HepG2 (cell line): ENCODE results near the gene WNT6.

Source experiments
- ELF3 ChIP-seq: IDR thresholded peaks from 2 replicates; pipeline ENCODE4 v1.6.1; 2016; ENCODE audit warnings: missing genetic modification reagents, missing compliant biosample characterization
- ETV5 ChIP-seq: IDR thresholded peaks from 2 replicates; pipeline ENCODE4 v1.6.1; 2018; ENCODE audit warnings: missing biosample characterization, missing genetic modification reagents, inconsistent platforms, borderline replicate concordance
- MTA1 ChIP-seq: sonication (generic); formaldehyde crosslinking; IDR thresholded peaks from 2 replicates; pipeline ENCODE4 v1.4.0; 2020; ENCODE audit warnings: missing genetic modification reagents, mild to moderate bottlenecking, borderline replicate concordance
- NR2F2 ChIP-seq: IDR thresholded peaks from 2 replicates; pipeline ENCODE4 v1.6.1; 2012; ENCODE audit warnings: low read depth, inconsistent platforms, borderline replicate concordance
- POLR2AphosphoS5 ChIP-seq: IDR thresholded peaks from 2 replicates; pipeline ENCODE4 v1.6.1; 2012; ENCODE audit warnings: low read depth, low read length
- SP2 ChIP-seq: sonication (generic); formaldehyde crosslinking; IDR thresholded peaks from 2 replicates; pipeline ENCODE4 v1.5.1; 2020; ENCODE audit warnings: mild to moderate bottlenecking, missing genetic modification reagents
- ZKSCAN1 ChIP-seq: fragments of 150-350 bp; IDR thresholded peaks from 2 replicates; pipeline ENCODE4 v1.6.1; 2014; ENCODE audit warnings: low read length
- ZNF335 ChIP-seq: sonication (generic); formaldehyde crosslinking; IDR thresholded peaks from 2 replicates; pipeline ENCODE4 v1.4.0; 2020; ENCODE audit warnings: missing genetic modification reagents
- ZNF383 ChIP-seq: sonication (generic); formaldehyde crosslinking; IDR thresholded peaks from 2 replicates; pipeline ENCODE4 v1.4.0; 2020; ENCODE audit warnings: missing genetic modification reagents, mild to moderate bottlenecking, borderline replicate concordance
- ZNF609 ChIP-seq: sonication (generic); formaldehyde crosslinking; IDR thresholded peaks from 2 replicates; pipeline ENCODE4 v1.4.0; 2020; ENCODE audit warnings: mild to moderate bottlenecking, missing genetic modification reagents, borderline replicate concordance
- TF ChIP-seq, protein P1 (sequence below): sonication (generic); formaldehyde crosslinking; IDR thresholded peaks from 2 replicates; pipeline ENCODE4 v1.5.0; 2020; ENCODE audit warnings: mild to moderate bottlenecking, missing genetic modification reagents, moderate library complexity
- TF ChIP-seq, protein P2 (sequence below): sonication (generic); formaldehyde crosslinking; IDR thresholded peaks from 2 replicates; pipeline ENCODE4 v1.9.0; 2021; ENCODE audit warnings: missing genetic modification reagents, mild to moderate bottlenecking, borderline replicate concordance

DNA sequence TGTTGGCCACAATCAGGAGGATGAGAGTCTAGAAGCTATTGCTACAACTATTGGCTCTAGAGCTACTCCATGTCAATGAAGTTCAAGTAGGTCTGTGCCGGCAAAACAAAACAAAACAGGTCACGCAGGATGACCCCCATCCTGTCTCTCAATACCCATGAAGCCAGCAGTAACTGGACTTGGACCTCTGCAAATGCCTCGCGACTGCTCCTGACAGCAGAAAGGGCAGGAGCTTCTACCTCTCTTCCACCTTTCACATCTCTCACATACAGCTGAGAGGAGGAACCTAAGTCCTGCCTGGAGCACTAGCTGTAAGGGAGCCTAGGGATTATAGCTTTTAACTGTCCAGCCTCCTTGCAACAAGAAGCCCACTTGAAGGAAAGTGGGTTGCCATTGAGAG lies 44.0 kb upstream of the WNT6 start:
- TF ChIP-seq NR2F2 (no peak), ZNF383 (CRISPR knock-in tag) (no peak), ELF3 (CRISPR knock-in tag) (no peak), ZNF609 (CRISPR knock-in tag) (no peak), SP2 (CRISPR knock-in tag) (no peak), MTA1 (CRISPR knock-in tag) (no peak), POLR2AphosphoS5 (no peak), ZKSCAN1 (no peak), ZNF335 (CRISPR knock-in tag) (no peak), ETV5 (no peak)
- TF ChIP-seq, protein P1, sequence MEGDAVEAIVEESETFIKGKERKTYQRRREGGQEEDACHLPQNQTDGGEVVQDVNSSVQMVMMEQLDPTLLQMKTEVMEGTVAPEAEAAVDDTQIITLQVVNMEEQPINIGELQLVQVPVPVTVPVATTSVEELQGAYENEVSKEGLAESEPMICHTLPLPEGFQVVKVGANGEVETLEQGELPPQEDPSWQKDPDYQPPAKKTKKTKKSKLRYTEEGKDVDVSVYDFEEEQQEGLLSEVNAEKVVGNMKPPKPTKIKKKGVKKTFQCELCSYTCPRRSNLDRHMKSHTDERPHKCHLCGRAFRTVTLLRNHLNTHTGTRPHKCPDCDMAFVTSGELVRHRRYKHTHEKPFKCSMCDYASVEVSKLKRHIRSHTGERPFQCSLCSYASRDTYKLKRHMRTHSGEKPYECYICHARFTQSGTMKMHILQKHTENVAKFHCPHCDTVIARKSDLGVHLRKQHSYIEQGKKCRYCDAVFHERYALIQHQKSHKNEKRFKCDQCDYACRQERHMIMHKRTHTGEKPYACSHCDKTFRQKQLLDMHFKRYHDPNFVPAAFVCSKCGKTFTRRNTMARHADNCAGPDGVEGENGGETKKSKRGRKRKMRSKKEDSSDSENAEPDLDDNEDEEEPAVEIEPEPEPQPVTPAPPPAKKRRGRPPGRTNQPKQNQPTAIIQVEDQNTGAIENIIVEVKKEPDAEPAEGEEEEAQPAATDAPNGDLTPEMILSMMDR (CRISPR knock-in tag) = no peak
- TF ChIP-seq, protein P2, sequence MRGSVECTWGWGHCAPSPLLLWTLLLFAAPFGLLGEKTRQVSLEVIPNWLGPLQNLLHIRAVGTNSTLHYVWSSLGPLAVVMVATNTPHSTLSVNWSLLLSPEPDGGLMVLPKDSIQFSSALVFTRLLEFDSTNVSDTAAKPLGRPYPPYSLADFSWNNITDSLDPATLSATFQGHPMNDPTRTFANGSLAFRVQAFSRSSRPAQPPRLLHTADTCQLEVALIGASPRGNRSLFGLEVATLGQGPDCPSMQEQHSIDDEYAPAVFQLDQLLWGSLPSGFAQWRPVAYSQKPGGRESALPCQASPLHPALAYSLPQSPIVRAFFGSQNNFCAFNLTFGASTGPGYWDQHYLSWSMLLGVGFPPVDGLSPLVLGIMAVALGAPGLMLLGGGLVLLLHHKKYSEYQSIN (CRISPR knock-in tag) = no peak
